Mucosa of stomach (tissue), 1 donor: ENCODE measurements around the gene EN1.

Experiments
- H3K27me3 ChIP-seq: one replicate; pipeline ENCODE4 v1.7.0; 2013; ENCODE audit warnings: mild to moderate bottlenecking, low read length; ENCODE audit not compliant: control insufficient read depth, insufficient read depth
- H3K36me3 ChIP-seq: one replicate; pipeline ENCODE4 v1.7.0; 2013; ENCODE audit warnings: low read length; ENCODE audit not compliant: control insufficient read depth, insufficient read depth
- H3K4me1 ChIP-seq: one replicate; pipeline ENCODE4 v1.7.0; 2013; ENCODE audit warnings: mild to moderate bottlenecking, low read length; ENCODE audit not compliant: control insufficient read depth, insufficient read depth
- H3K4me3 ChIP-seq: one replicate; pipeline ENCODE4 v1.7.0; 2013; ENCODE audit warnings: low read length
- H3K9ac ChIP-seq: one replicate; pipeline ENCODE4 v1.7.0; 2013; ENCODE audit warnings: mild to moderate bottlenecking, low read length, moderate library complexity
- H3K9me3 ChIP-seq: one replicate; pipeline ENCODE4 v1.7.0; 2013; ENCODE audit warnings: mild to moderate bottlenecking, low read length, moderate library complexity; ENCODE audit not compliant: control insufficient read depth
- donor health status: Pancreatic carcinoma.

EN1 gene

DNA sequence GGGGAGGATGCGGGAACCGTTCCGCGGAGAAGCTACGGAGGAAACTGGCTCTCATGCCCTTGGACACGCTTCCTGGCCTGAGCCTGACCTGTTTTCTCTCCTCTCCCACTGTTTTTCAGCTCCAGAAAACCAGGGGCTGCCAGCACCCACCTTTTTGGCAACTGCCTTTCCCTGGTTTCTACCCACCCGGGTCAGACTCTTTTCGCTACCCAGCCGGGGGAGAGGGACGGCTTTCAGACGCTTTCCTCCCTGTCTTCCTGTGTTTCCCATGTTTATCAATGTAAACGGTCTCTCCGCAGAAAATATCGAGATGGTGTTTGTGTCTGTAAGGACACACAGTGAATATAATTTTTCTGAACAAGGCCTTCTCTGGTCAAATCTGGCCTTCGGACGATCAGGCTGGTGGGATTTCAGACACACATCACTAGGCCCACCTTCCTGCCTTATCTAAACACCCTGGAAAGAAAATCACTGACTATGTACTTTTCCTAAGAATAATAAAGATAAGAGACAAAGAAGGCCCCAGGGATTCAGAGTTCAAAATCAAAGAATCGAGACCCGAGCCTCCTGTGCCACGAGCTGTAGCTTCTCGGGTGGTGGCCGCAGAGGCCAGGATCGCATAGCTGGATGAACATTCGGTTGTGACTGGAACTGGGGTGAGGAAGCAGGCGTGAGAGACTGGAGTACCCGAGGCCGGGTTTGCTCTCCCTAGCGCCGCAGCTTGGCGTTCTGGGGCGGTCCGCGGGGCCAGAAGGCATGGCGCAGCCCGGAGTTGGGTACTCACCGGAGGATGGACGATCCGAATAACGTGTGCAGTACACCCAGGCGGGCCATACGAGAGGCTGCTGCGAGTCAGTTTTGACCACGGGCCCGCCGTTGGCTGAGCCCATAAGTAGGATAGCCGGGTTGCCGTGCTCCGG lies 1.7 kb downstream of the EN1 start:
- H3K9me3 ChIP-seq, result no peaks in the 10 kb centered on the region
- H3K4me1 ChIP-seq, result peaks cover 14% of the 10 kb centered on the region
- no peaks in the 10 kb centered on the region for H3K36me3 ChIP-seq
- no peak overlapping the region for H3K9ac ChIP-seq
- H3K4me3 ChIP-seq, result no peak overlapping the region
- peaks cover 92% of the 10 kb centered on the region for H3K27me3 ChIP-seq

GRCh38 chr2:118845005-118845521 lies 2.4 kb downstream of the EN1 start:
- no peaks in the 10 kb centered on the region for H3K36me3 ChIP-seq
- no peaks in the 10 kb centered on the region for H3K9me3 ChIP-seq
- no peak overlapping the region for H3K4me3 ChIP-seq
- peaks cover 14% of the 10 kb centered on the region for H3K4me1 ChIP-seq
- H3K9ac ChIP-seq, result no peak overlapping the region
- H3K27me3 ChIP-seq, result peaks cover 91% of the 10 kb centered on the region

DNA sequence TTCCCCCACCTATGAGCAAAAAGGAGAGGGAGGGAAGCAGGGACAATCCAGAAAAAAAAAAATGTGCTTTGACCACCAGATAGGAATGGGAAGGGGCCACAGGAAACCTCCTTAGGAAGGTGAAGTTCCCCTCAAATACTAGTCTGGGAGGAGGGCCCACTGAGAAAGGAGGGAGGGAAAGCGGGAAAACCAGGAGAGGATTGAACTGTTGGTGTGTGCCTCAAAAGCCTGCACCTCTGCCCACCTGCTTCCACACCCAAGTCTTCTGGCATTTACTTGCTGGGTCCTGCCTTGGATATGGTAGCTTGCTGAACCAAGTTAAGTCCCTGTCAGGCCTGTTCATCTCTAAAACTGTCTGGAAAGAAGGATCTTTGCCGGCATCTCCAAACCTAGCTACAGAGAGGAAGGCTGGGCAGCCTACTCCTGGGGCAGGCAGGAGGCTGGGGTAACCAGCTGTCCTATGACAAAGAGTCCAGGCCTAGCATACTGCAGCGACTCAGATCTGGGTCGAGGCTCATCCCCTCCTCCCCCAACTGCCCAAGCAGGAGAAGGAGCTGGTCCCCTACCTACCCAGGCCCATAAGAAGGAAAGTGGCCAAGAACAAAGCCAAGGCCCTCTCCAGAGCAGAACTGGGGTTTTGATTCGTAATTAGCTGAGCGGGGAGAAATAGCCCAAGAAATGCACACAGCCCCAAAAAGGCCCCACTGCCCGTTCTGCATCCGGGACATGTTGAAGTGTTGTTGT lies 3.0 kb downstream of the EN1 start:
- Histone ChIP-seq H3K9me3 (no peaks in the 10 kb centered on the region), H3K4me1 (peaks cover 14% of the 10 kb centered on the region), H3K27me3 (peaks cover 91% of the 10 kb centered on the region), H3K9ac (no peak overlapping the region), H3K4me3 (no peak overlapping the region), H3K36me3 (no peaks in the 10 kb centered on the region)

DNA sequence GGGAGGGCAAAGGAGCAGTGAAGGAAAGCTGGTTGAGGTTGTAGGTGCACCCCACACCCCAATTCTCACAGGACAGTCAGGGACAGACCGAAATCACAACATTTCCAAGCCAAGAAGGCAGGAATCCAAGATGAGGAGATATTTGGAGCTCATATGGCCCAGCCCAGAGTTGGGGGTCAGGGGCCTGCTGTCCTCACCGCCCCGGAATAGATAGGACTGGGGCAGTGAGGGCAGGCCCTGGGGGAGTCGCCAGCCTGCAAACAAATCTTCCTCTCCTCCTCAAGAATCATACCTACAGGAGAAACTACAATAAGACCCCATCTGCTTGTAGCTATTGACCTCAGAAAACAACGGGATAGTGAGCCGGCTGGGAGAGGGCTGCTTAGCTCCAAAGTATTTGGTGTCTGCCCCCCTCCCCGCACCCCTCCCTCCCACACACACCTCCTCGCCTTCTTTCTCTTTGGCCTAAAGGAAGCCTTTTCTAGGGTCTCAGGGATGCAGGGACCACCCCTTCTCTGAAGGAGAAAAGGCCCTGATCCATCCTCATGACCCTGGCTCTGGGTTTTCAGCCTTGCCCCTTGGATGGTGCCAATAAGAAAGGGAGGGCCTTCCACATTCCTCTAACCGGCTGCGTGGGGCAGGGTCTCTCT lies 3.8 kb downstream of the EN1 start:
- H3K9ac ChIP-seq, result no peak overlapping the region
- H3K4me3 ChIP-seq, result no peak overlapping the region
- H3K9me3 ChIP-seq, result no peaks in the 10 kb centered on the region
- H3K4me1 ChIP-seq, result peaks cover 14% of the 10 kb centered on the region
- no peaks in the 10 kb centered on the region for H3K36me3 ChIP-seq
- peaks cover 91% of the 10 kb centered on the region for H3K27me3 ChIP-seq

GRCh38 chr2:118842661-118843482 lies 4.6 kb downstream of the EN1 start:
- no peaks in the 10 kb centered on the region for H3K36me3 ChIP-seq
- peaks cover 91% of the 10 kb centered on the region for H3K27me3 ChIP-seq
- H3K4me1 ChIP-seq, result peaks cover 9% of the 10 kb centered on the region
- no peak overlapping the region for H3K9ac ChIP-seq
- H3K4me3 ChIP-seq, result no peak overlapping the region
- H3K9me3 ChIP-seq, result no peaks in the 10 kb centered on the region

- no peaks in the 10 kb centered on the region for H3K9me3 ChIP-seq
- no peaks in the 10 kb centered on the region for H3K36me3 ChIP-seq
- no peak overlapping the region for H3K9ac ChIP-seq
- H3K4me3 ChIP-seq, result no peak overlapping the region
- peaks cover 92% of the 10 kb centered on the region for H3K27me3 ChIP-seq
- peaks cover 9% of the 10 kb centered on the region for H3K4me1 ChIP-seq
Observed at GRCh38 chr2:118841828-118842461, 5.5 kb downstream of the EN1 start.

GRCh38 chr2:118841450-118841827 lies 6.0 kb downstream of the EN1 start:
- Histone ChIP-seq H3K4me1 (peaks cover 9% of the 10 kb centered on the region), H3K9me3 (no peaks in the 10 kb centered on the region), H3K4me3 (no peak overlapping the region), H3K9ac (no peak overlapping the region), H3K27me3 (peaks cover 97% of the 10 kb centered on the region), H3K36me3 (no peaks in the 10 kb centered on the region)

GRCh38 chr2:118838741-118839455 lies 8.6 kb downstream of the EN1 start:
- peaks cover 14% of the 10 kb centered on the region for H3K4me1 ChIP-seq

DNA sequence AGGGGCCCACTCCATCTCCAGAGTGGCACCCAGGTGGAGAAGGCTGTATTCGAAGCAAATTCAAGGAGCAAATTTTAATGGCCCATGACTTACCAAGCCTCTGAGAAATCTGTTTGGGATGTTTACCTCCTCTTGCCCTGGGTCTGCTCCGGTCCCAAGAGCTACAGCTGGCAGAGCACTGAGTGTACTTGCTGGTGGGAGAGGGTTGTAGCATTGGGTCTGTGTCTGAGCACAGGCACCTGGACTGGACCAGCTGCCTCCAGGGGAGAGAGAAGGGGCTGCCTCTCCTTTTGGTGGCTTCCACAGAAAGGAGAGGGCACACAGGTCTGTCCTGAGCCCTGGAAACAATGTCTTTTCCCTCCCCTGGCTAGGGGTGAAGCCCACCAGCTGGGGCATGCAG lies 9.8 kb downstream of the EN1 start:
- Histone ChIP-seq H3K27me3 (peaks cover 99% of the 10 kb centered on the region), H3K4me3 (no peak overlapping the region), H3K4me1 (peaks cover 11% of the 10 kb centered on the region), H3K9ac (no peak overlapping the region), H3K36me3 (no peaks in the 10 kb centered on the region), H3K9me3 (no peaks in the 10 kb centered on the region)

More at GRCh38 chr2:118838741-118839455, 8.6 kb downstream of the EN1 start:
- peaks cover 99% of the 10 kb centered on the region for H3K27me3 ChIP-seq
- H3K4me3 ChIP-seq, result no peak overlapping the region
- no peak overlapping the region for H3K9ac ChIP-seq
- H3K9me3 ChIP-seq, result no peaks in the 10 kb centered on the region
- H3K36me3 ChIP-seq, result no peaks in the 10 kb centered on the region

GRCh38 chr2:118837067-118837466 lies 10.4 kb downstream of the EN1 start:
- no peaks in the 10 kb centered on the region for H3K36me3 ChIP-seq
- H3K27me3 ChIP-seq, result peaks cover 99% of the 10 kb centered on the region
- no peaks in the 10 kb centered on the region for H3K9me3 ChIP-seq
- no peak overlapping the region for H3K4me3 ChIP-seq
- H3K9ac ChIP-seq, result no peak overlapping the region
- peaks cover 9% of the 10 kb centered on the region for H3K4me1 ChIP-seq
